Trophoblast cell (in vitro differentiated cells and primary cell): ENCODE results near the gene PDE4D.
A peak's percentile ranks its signal among the peaks of the same experiment; 100 is the strongest.
"Not testable (repeated sequence)": the region's sequence is repeated elsewhere in the genome, so short reads cannot be mapped to it uniquely, and the experiment has no call there.

ENCODE experiments used
- DNase-seq, 2 donors: peaks; one replicate each; pipeline ENCODE4 v3.0.0-alpha.2; 2016
- H2AFZ ChIP-seq: 2 replicates; pipeline ENCODE4 v1.6.1; 2013; ENCODE audit warnings: low read length, moderate library complexity, mild to moderate bottlenecking; ENCODE audit not compliant: insufficient read depth, poor library complexity
- H2AK5ac ChIP-seq: 2 replicates; pipeline ENCODE4 v1.6.1; 2013; ENCODE audit warnings: mild to moderate bottlenecking, low read length
- H2BK120ac ChIP-seq: 2 replicates; pipeline ENCODE4 v1.6.1; 2013; ENCODE audit warnings: low read length, mild to moderate bottlenecking, moderate library complexity; ENCODE audit not compliant: insufficient read depth, poor library complexity
- H2BK12ac ChIP-seq: 2 replicates; pipeline ENCODE4 v1.6.1; 2013; ENCODE audit warnings: mild to moderate bottlenecking, low read length, moderate library complexity
- H2BK5ac ChIP-seq: 2 replicates; pipeline ENCODE4 v1.6.1; 2013; ENCODE audit warnings: low read length, low read depth, moderate library complexity, mild to moderate bottlenecking; ENCODE audit not compliant: poor library complexity
- H3K14ac ChIP-seq: 2 replicates; pipeline ENCODE4 v1.6.1; 2013; ENCODE audit warnings: mild to moderate bottlenecking, low read length
- H3K18ac ChIP-seq: 2 replicates; pipeline ENCODE4 v1.6.1; 2013; ENCODE audit warnings: mild to moderate bottlenecking, low read length
- H3K23ac ChIP-seq: 2 replicates; pipeline ENCODE4 v1.6.1; 2013; ENCODE audit warnings: low read length
- H3K27ac ChIP-seq: 2 replicates; pipeline ENCODE4 v1.5.1; 2013; ENCODE audit warnings: low read depth, mild to moderate bottlenecking, inconsistent platforms, low read length, moderate library complexity
- H3K27me3 ChIP-seq: 2 replicates; pipeline ENCODE4 v1.6.1; 2013; ENCODE audit warnings: inconsistent platforms, mild to moderate bottlenecking, low read length, moderate library complexity; ENCODE audit not compliant: insufficient read depth
- H3K36me3 ChIP-seq, 2 experiments: 1 replicate in 1 of 2; 2 replicates in 1 of 2; pipeline ENCODE4 v1.6.1; 2013; ENCODE audit warnings: low read length in 2 of 2, mild to moderate bottlenecking in 2 of 2, moderate library complexity in 1 of 2; ENCODE audit not compliant: insufficient read depth in 2 of 2, control insufficient read depth in 1 of 2
- H3K4ac ChIP-seq: 2 replicates; pipeline ENCODE4 v1.6.1; 2013; ENCODE audit warnings: low read depth, mild to moderate bottlenecking, low read length, moderate library complexity
- H3K4me1 ChIP-seq, 2 experiments: 1 replicate in 1 of 2; 2 replicates in 1 of 2; pipeline ENCODE4 v1.6.1; 2013; ENCODE audit warnings: low read length in 2 of 2, mild to moderate bottlenecking in 2 of 2, moderate library complexity in 1 of 2; ENCODE audit not compliant: insufficient read depth in 2 of 2, control insufficient read depth in 1 of 2
- H3K4me2 ChIP-seq: 2 replicates; pipeline ENCODE4 v1.6.1; 2013; ENCODE audit warnings: inconsistent platforms, mild to moderate bottlenecking, low read length, moderate library complexity
- H3K4me3 ChIP-seq: 2 replicates; pipeline ENCODE4 v1.5.1; 2013; ENCODE audit warnings: mild to moderate bottlenecking, low read depth, low read length, inconsistent platforms
- H3K79me1 ChIP-seq: one replicate; pipeline ENCODE4 v1.6.1; 2013; ENCODE audit warnings: low read length
- H3K79me2 ChIP-seq: 2 replicates; pipeline ENCODE4 v1.6.1; 2013; ENCODE audit warnings: low read length, mild to moderate bottlenecking; ENCODE audit not compliant: control insufficient read depth, insufficient read depth, poor library complexity
- H3K9ac ChIP-seq: 2 replicates; pipeline ENCODE4 v1.6.1; 2013; ENCODE audit warnings: mild to moderate bottlenecking, low read length
- H3K9me3 ChIP-seq: 2 replicates; pipeline ENCODE4 v1.6.1; 2013; ENCODE audit warnings: low read depth, mild to moderate bottlenecking, control low read depth, inconsistent platforms, low read length; ENCODE audit not compliant: insufficient read depth
- H4K12ac ChIP-seq: 2 replicates; pipeline ENCODE4 v1.6.1; 2013; ENCODE audit warnings: low read depth, mild to moderate bottlenecking, low read length, moderate library complexity
- H4K8ac ChIP-seq: 2 replicates; pipeline ENCODE4 v1.6.1; 2013; ENCODE audit warnings: low read depth, mild to moderate bottlenecking, low read length, moderate library complexity
- H4K91ac ChIP-seq: one replicate; pipeline ENCODE4 v1.6.1; 2013; ENCODE audit warnings: low read depth, mild to moderate bottlenecking, low read length, moderate library complexity
- WGBS: extraction: QIAGEN DNeasy Blood & Tissue Kit; methylation state at CpG from one replicate; pipeline ENCODE4 v1.1.7; 2013; ENCODE audit warnings: missing lambda C conversion rate; ENCODE audit not compliant: insufficient read length, insufficient coverage; ENCODE audit errors: extremely low coverage; 5-methylcytosine and 5-hydroxymethylcytosine counted together

Gene PDE4D

DNA sequence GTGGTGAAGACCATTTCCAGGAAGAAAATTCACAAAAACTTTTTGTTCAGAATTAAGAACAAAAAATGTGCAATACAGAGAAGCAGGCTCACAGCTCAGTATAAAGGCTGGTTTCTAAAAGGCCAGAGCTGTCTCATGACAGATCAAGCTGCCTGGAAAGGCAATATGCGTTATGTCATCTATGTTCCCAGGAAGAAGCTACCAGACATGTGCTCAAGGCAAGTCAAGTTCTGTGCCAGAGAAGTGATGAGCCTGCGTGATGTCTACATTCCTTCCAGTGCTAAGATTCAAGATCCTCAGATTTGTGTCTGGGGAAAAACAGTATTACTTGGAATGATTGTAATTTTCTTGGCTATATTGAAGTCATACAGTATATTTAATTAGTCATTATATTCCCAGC, 104.3 kb downstream of the PDE4D start:
- no peaks in the 10 kb centered on the region for H3K27me3 ChIP-seq
- no peak overlapping the region for H2AK5ac ChIP-seq
- H3K79me2 ChIP-seq = no peaks in the 10 kb centered on the region
- no peaks in the 10 kb centered on the region for H3K9me3 ChIP-seq
- H4K91ac ChIP-seq = peak overlapping the region; percentile 7
- H2AFZ ChIP-seq = no peak overlapping the region
- H3K36me3 ChIP-seq = no peaks in the 10 kb centered on the region
- no peak overlapping the region for H2BK12ac ChIP-seq
- no peak overlapping the region for H3K9ac ChIP-seq
- WGBS = no CpG with 5 or more reads among the region's 2 CpGs
- no peak overlapping the region for H4K12ac ChIP-seq
- no peak overlapping the region for H3K23ac ChIP-seq
- H3K79me1 ChIP-seq = peaks cover 27% of the 10 kb centered on the region
- H3K4ac ChIP-seq = no peak overlapping the region
- peaks cover 10 to 24% of the 10 kb centered on the region in 2 experiments for H3K4me1 ChIP-seq
- no peak overlapping the region for H3K4me3 ChIP-seq
- H4K8ac ChIP-seq = no peak overlapping the region
- no peak overlapping the region for H3K18ac ChIP-seq
- H3K4me2 ChIP-seq = no peak overlapping the region
- peak overlapping the region; percentile 49 for H2BK5ac ChIP-seq
- H3K27ac ChIP-seq = peak overlapping the region; percentile 80
- peak; percentile 11 to 52 for DNase-seq
- H2BK120ac ChIP-seq = peak overlapping the region; percentile 92
- H3K14ac ChIP-seq = no peak overlapping the region

DNA sequence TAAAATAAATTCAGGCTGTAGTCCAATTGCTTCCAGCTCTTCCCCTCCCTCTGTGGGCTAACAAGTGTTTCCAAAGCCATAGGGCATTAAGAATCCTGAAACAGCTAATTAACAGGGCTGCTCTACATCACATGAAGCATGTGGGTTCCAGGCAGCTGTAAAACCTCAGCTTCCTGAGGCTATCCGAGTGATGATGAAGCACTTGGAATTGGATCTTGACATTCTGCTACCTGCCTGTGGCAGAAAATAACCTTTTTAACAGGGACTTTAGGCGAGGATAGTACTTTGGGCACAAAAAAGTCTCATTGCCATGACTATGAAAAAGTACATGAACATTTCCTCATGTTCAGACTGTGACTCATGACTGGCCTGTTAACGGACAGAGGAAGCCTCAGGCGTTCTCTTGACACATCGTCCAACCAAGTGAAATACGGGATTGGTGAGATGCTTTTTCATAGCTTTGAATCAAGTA, 107.2 kb downstream of the PDE4D start:
- no CpG with 5 or more reads among the region's 6 CpGs for WGBS
- peak; percentile 90 to 97 for DNase-seq
- H2AFZ ChIP-seq = no peak overlapping the region
- H3K4ac ChIP-seq = no peak overlapping the region
- H3K18ac ChIP-seq = no peak overlapping the region
- H3K36me3 ChIP-seq = no peaks in the 10 kb centered on the region
- H4K12ac ChIP-seq = no peak overlapping the region
- H3K9ac ChIP-seq = no peak overlapping the region
- H3K9me3 ChIP-seq = no peaks in the 10 kb centered on the region
- no peaks in the 10 kb centered on the region for H3K79me2 ChIP-seq
- no peak overlapping the region for H3K14ac ChIP-seq
- H2AK5ac ChIP-seq = no peak overlapping the region
- no peak overlapping the region for H4K8ac ChIP-seq
- no peak overlapping the region for H4K91ac ChIP-seq
- no peak overlapping the region for H3K4me3 ChIP-seq
- peaks cover 23% of the 10 kb centered on the region for H3K79me1 ChIP-seq
- H3K27me3 ChIP-seq = no peaks in the 10 kb centered on the region
- no peak overlapping the region for H2BK120ac ChIP-seq
- no peak overlapping the region for H3K23ac ChIP-seq
- H3K27ac ChIP-seq = peak overlapping the region; percentile 76
- H2BK5ac ChIP-seq = no peak overlapping the region
- no peak overlapping the region for H2BK12ac ChIP-seq
- no peak overlapping the region for H3K4me2 ChIP-seq
- peaks cover 5 to 11% of the 10 kb centered on the region in 2 experiments for H3K4me1 ChIP-seq

DNA sequence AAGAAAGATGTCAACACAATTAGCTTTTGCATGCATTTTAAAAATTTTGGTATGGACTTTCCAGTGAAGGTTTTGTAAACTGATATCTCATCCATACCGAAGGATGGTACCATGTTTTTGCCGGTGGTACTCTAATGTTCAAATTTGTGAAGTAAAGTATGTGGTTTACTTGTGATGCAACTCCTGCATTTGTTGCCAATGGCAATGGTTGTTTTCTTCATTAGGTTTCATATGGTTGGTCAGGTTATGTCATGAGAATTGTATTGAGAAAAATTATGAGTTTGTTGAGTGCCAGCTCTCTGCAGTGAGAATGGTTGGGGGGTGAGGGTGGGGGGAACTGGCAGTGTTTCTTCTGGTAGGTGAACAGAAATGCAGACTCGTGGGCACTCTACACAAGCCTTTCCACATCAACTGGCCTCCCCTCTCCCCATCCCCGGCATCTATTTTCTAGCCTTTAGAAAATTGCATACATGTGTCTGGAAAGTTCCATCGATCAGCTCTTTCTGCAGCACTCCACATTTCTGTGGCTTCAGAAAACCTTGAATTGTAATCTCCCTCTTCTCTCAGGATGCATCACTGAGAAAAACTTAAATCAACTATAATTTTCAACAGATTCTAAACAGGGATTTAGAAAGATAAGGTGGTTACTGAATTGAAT, 107.7 kb downstream of the PDE4D start:
- Histone ChIP-seq H3K27me3 (no peaks in the 10 kb centered on the region), H3K23ac (no peak overlapping the region), H4K12ac (no peak overlapping the region), H2BK120ac (peak overlapping the region; percentile 34), H3K36me3 (no peaks in the 10 kb centered on the region), H3K4me1 (peaks cover 4 to 10% of the 10 kb centered on the region in 2 experiments), H3K79me1 (peaks cover 22% of the 10 kb centered on the region), H3K4ac (no peak overlapping the region), H3K4me3 (no peak overlapping the region), H4K91ac (peak overlapping the region; percentile 84), H3K27ac (peak overlapping the region; percentile 76), H3K9ac (no peak overlapping the region), H3K18ac (peak overlapping the region; percentile 32), H2BK12ac (no peak overlapping the region), H2AFZ (no peak overlapping the region), H3K79me2 (no peaks in the 10 kb centered on the region), H3K4me2 (no peak overlapping the region), H4K8ac (no peak overlapping the region), H2BK5ac (peak overlapping the region; percentile 45), H3K14ac (peak overlapping the region; percentile 1), H2AK5ac (no peak overlapping the region), H3K9me3 (no peaks in the 10 kb centered on the region)
- no peak for DNase-seq
- WGBS = no CpG with 5 or more reads among the region's 5 CpGs

DNA sequence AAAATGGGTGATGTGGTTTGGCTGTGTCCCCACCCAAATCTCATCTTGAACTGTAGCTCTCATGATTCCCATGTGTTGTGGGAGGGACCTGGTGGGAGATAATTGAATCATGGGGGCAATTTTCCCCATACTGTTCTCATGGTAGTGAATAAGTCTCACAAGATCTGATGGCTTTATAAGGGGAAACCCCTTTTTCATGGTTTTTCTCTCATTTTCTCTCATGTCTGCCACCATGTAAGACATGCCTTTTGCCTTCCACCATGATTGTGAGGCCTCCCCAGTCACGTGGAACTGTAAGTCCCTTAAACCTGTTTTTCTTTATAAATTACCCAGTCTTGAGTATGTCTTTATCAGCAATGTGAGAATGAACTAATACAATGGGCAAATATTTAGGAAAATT, 108.8 kb downstream of the PDE4D start:
- not testable (repeated sequence) for H3K36me3 ChIP-seq, H3K9me3 ChIP-seq, H3K14ac ChIP-seq, H3K9ac ChIP-seq, H2BK5ac ChIP-seq, H3K18ac ChIP-seq, H3K79me2 ChIP-seq, H2BK12ac ChIP-seq, H3K4me3 ChIP-seq, H4K8ac ChIP-seq, H3K23ac ChIP-seq, H2BK120ac ChIP-seq, H3K27ac ChIP-seq, DNase-seq, H3K4ac ChIP-seq, H3K4me1 ChIP-seq, H3K27me3 ChIP-seq, H3K4me2 ChIP-seq, H2AK5ac ChIP-seq, H2AFZ ChIP-seq, H4K91ac ChIP-seq, H4K12ac ChIP-seq
- H3K79me1 ChIP-seq = peaks cover 15% of the 10 kb centered on the region
- no CpG with 5 or more reads among the region's 1 CpG for WGBS
